Gastrocnemius medialis (tissue), 4 donors: ENCODE measurements around the gene HECTD4. TPM values are rescaled to one million over a fixed set of nuclear protein-coding genes. Genes with fewer than 3 reads are reported as not detected.

Source experiments
- ATAC-seq, 2 donors: fragments of 150-250 bp; one replicate each; pipeline ENCODE4 v1.9.1; 2016
- DNase-seq, 2 donors: peaks; one replicate each; pipeline ENCODE4 v3.0.0-alpha.2; 2019
- H3K27ac ChIP-seq, 4 donors: fragments of 200-600 bp; sonication (generic); 1 replicate in 1 of 4; 2 replicates in 3 of 4; pipeline ENCODE4 v1.5.1; 2016 to 2018; ENCODE audit warnings: mild to moderate bottlenecking in 2 of 4, moderate library complexity in 1 of 4
- H3K27me3 ChIP-seq, 3 donors: fragments of 200-600 bp; sonication (generic) in 2 of 3; 1 replicate in 1 of 3; 2 replicates in 2 of 3; pipeline versions ENCODE4 v1.5.1 to v1.6.0; 2016 to 2019; ENCODE audit warnings: mild to moderate bottlenecking in 1 of 3, moderate library complexity in 1 of 3
- H3K36me3 ChIP-seq, 2 donors: fragments of 200-600 bp; sonication (generic) in 1 of 2; one replicate each; pipeline ENCODE4 v1.5.1; 2017 to 2018
- H3K4me1 ChIP-seq, 2 donors: fragments of 200-600 bp; sonication (generic) in 1 of 2; one replicate each; pipeline ENCODE4 v1.5.1; 2016 to 2017; ENCODE audit warnings: mild to moderate bottlenecking in 2 of 2
- H3K4me3 ChIP-seq, 4 donors: fragments of 200-600 bp; sonication (generic) in 3 of 4; 1 replicate in 1 of 4; 2 replicates in 3 of 4; pipeline ENCODE4 v1.5.1; 2016 to 2019; ENCODE audit warnings: mild to moderate bottlenecking in 2 of 4
- H3K9me3 ChIP-seq, 3 donors: fragments of 200-600 bp; sonication (generic) in 2 of 3; 1 replicate in 1 of 3; 2 replicates in 2 of 3; pipeline ENCODE4 v1.5.1; 2016 to 2019
- POLR2A ChIP-seq, 2 donors: fragments of 450-650 bp; IDR thresholded peaks; one replicate each; pipeline ENCODE4 v1.6.1; 2017; ENCODE audit warnings: antibody characterized with exemption in 2 of 2, mild to moderate bottlenecking in 2 of 2, moderate library complexity in 2 of 2
- in situ Hi-C, 4 donors: fragments of 200-750 bp; cut with MboI; loops; one replicate each; pipeline versions ENCODE4 v1.15.0 to v1.8.0; 2017; ENCODE audit warnings: low sequenced_read_pairs in 4 of 4
- intact Hi-C: fragments of 100-400 bp; cut with DNase I; formaldehyde crosslinking; loops from one replicate; pipeline ENCODE4 v1.15.1; 2023; ENCODE audit warnings: low total_unique reads
- total RNA-seq, 4 donors: library from RNA; depleted of rRNA; stranded (reverse); fragments of >200 nt; gene quantifications; one replicate each; pipeline versions ENCODE4 v1.1.0 to v1.2.3, GENCODE V29; 2016
- TF ChIP-seq, protein P1 (sequence below), 5 experiments: fragments of 450-650 bp in 3 of 5; fragments of 200-600 bp in 2 of 5; sonication (generic) in 2 of 5; IDR thresholded peaks in 4 of 5; conservative IDR thresholded peaks in 1 of 5; 1 replicate in 4 of 5; 2 replicates in 1 of 5; pipeline ENCODE4 v1.5.1; 2016 to 2019; ENCODE audit warnings: antibody characterized with exemption in 5 of 5, mild to moderate bottlenecking in 3 of 5, moderate library complexity in 3 of 5

HECTD4 gene
- total RNA-seq, 4 donors from 2014 or later, result 12.9 to 23.3 (median 16.8) TPM

DNA sequence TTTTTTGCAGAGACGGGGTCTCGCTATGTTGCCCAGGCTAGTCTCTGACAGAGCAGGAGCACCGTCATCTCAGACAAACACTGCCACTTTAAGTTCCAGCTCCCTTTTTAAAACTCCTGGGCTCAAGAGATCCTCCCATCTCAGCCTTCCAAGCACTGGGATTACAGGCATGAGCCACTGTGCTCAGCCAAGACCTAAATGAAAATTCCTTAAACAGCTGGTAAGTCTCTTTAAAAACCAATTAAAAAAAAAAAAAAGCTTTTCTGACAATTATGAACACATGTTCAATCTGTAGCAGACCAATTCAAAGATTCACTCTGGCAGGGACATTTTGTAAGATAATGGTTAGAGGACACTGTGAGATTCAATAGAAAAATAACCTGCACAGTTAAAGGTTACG, 77.8 kb downstream of the HECTD4 start:
- peaks cover 25 to 36% of the 10 kb centered on the region in 2 donors for H3K4me1 ChIP-seq
- no peak for ATAC-seq
- no peaks in the 10 kb centered on the region for H3K27me3 ChIP-seq
- no peak for DNase-seq
- intact Hi-C loops, result no loop called here
- no peak overlapping the region for H3K27ac ChIP-seq
- H3K9me3 ChIP-seq, result no peaks in the 10 kb centered on the region
- TF ChIP-seq POLR2A (IDR thresholded peaks at IDR 0.05), result no peak
- TF ChIP-seq, protein P1, sequence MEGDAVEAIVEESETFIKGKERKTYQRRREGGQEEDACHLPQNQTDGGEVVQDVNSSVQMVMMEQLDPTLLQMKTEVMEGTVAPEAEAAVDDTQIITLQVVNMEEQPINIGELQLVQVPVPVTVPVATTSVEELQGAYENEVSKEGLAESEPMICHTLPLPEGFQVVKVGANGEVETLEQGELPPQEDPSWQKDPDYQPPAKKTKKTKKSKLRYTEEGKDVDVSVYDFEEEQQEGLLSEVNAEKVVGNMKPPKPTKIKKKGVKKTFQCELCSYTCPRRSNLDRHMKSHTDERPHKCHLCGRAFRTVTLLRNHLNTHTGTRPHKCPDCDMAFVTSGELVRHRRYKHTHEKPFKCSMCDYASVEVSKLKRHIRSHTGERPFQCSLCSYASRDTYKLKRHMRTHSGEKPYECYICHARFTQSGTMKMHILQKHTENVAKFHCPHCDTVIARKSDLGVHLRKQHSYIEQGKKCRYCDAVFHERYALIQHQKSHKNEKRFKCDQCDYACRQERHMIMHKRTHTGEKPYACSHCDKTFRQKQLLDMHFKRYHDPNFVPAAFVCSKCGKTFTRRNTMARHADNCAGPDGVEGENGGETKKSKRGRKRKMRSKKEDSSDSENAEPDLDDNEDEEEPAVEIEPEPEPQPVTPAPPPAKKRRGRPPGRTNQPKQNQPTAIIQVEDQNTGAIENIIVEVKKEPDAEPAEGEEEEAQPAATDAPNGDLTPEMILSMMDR (IDR thresholded peaks at IDR 0.05 in 4 of 5, conservative IDR thresholded peaks at IDR 0.05 in 1 of 5), result no peak
- no peak overlapping the region for H3K4me3 ChIP-seq
- H3K36me3 ChIP-seq, result peaks cover 0 to 20% of the 10 kb centered on the region in 2 donors
- in situ Hi-C loops, result no loop called here

DNA sequence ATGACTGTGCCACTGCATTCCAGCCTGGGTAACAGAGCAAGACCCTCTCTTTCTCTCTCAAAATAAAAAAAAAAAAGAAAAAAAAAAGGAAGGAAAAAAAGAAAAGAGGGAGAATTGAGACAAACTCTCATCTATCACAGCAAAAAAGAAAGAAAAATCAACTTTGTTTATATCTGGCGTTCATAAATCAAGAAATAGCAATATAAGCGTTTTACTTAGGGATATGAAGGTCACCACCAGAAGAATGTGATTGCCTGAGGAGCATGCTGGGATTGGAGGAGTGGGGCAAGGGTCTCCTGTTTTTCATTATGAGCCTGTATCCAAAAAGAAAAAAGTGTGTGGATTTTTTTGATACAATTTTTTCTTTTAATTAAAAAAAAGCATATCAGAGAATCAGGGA, 78.4 kb downstream of the HECTD4 start:
- no peaks in the 10 kb centered on the region for H3K9me3 ChIP-seq
- in situ Hi-C loops, result no loop called here
- no peak overlapping the region for H3K4me3 ChIP-seq
- H3K27me3 ChIP-seq, result no peaks in the 10 kb centered on the region
- H3K27ac ChIP-seq, result no peak overlapping the region
- no peak for DNase-seq
- intact Hi-C loops, result no loop called here
- TF ChIP-seq, protein P1 (IDR thresholded peaks at IDR 0.05 in 4 of 5, conservative IDR thresholded peaks at IDR 0.05 in 1 of 5), result no peak
- TF ChIP-seq POLR2A (IDR thresholded peaks at IDR 0.05), result no peak
- peaks cover 0 to 20% of the 10 kb centered on the region in 2 donors for H3K36me3 ChIP-seq
- ATAC-seq, result no peak
- H3K4me1 ChIP-seq, result peaks cover 24 to 36% of the 10 kb centered on the region in 2 donors

DNA sequence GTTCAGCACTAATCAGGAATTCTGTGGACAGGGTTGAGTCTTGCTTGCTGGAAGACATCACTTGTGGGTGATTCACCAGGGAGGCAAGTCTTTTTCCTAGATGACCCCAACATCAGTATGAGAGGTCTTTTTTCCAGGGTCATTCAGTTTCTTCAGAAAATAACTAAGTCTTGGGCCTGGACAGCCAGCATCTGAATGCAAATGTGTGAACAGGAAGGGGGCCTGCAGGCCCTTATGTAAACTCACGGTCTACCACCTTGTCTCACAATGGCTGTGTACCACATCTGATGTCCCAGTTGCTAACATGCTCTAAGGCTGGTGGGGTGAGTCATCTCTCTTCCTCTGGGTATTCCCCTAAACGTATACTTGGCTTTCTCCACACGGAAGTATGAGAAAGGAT, 79.2 kb downstream of the HECTD4 start:
- H3K36me3 ChIP-seq, result peaks cover 0 to 15% of the 10 kb centered on the region in 2 donors

DNA sequence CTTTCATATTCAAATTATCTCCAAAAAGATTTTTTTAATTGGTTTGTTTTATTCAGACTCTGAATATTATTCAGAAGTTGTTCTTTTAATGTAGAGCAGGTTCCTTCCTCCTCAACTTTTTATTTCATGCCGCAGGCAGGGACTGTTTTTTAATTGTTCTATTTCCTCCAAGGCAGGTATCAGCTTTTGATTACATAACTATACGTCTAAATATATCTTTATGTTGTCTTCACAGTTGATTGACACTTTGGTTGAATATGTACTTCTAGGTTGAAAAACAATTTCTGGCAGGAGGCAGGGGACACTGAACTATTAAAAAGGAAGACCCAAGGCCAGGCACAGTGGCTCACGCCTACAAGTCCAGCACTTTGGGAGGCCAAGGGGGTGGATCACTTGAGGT, 82.5 kb downstream of the HECTD4 start:
- peaks cover 0 to 9% of the 10 kb centered on the region in 2 donors for H3K36me3 ChIP-seq

More for the DNA sequence above, 79.2 kb downstream of the HECTD4 start:
- intact Hi-C loops, result no loop called here
- TF ChIP-seq POLR2A (IDR thresholded peaks at IDR 0.05), result no peak
- TF ChIP-seq, protein P1 (IDR thresholded peaks at IDR 0.05 in 4 of 5, conservative IDR thresholded peaks at IDR 0.05 in 1 of 5), result no peak
- in situ Hi-C loops, result no loop called here
- peaks cover 24 to 33% of the 10 kb centered on the region in 2 donors for H3K4me1 ChIP-seq
- H3K9me3 ChIP-seq, result no peaks in the 10 kb centered on the region
- DNase-seq (no peak), ATAC-seq (no peak)
- no peak overlapping the region for H3K27ac ChIP-seq
- no peak overlapping the region for H3K4me3 ChIP-seq
- H3K27me3 ChIP-seq, result no peaks in the 10 kb centered on the region

More for the DNA sequence above, 82.5 kb downstream of the HECTD4 start:
- intact Hi-C loops (loop anchor here (2.0 kb wide), 1 partner anchor 83 kb away; the partner anchor contains the start of gene HECTD4), in situ Hi-C loops (loop anchor here in 2 of 4 donors (25.0 kb wide), 1 partner anchor 88 kb away; the partner anchor contains the start of gene HECTD4 (in 2 of the 2))
- peaks cover 12 to 18% of the 10 kb centered on the region in 2 donors for H3K4me1 ChIP-seq
- no peak overlapping the region for H3K4me3 ChIP-seq
- DNase-seq (peak in 1 of 2 donors; percentile 10), ATAC-seq (peak; percentile 57 to 65)
- H3K27me3 ChIP-seq, result no peaks in the 10 kb centered on the region
- TF ChIP-seq, protein P1 (IDR thresholded peaks at IDR 0.05 in 4 of 5, conservative IDR thresholded peaks at IDR 0.05 in 1 of 5), result no peak
- no peak for TF ChIP-seq POLR2A (IDR thresholded peaks at IDR 0.05)
- H3K27ac ChIP-seq, result peak overlapping the region; percentile 74 to 81 (median 78)
- no peaks in the 10 kb centered on the region for H3K9me3 ChIP-seq
